ENCODE measurements around the gene ENPP4.

The ENPP4 gene

DNA sequence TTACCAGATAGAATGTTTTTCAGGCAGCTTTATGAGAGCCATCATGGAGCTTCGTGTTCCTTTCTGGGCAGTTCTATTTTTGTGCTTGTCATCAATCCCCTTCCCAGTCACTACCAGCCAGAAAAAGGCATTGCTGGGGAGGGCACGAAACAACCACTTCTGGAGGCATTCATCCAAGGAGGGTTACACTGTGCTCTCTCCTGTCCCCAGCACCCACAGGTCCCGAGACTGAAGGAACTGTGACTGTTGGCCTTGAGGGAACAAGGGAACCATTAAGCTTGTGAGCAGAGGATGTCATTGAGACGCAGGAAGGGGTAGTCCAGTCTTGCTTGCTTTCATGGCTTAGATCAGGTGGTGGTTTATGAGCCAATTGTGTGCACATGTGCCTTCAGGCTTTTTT is 61.1 kb downstream of the ENPP4 start:
- no peak for TF ChIP-seq ZNF514 (tag by site-specific recombination; IDR thresholded peaks at IDR 0.05)
- TF ChIP-seq, protein P1, sequence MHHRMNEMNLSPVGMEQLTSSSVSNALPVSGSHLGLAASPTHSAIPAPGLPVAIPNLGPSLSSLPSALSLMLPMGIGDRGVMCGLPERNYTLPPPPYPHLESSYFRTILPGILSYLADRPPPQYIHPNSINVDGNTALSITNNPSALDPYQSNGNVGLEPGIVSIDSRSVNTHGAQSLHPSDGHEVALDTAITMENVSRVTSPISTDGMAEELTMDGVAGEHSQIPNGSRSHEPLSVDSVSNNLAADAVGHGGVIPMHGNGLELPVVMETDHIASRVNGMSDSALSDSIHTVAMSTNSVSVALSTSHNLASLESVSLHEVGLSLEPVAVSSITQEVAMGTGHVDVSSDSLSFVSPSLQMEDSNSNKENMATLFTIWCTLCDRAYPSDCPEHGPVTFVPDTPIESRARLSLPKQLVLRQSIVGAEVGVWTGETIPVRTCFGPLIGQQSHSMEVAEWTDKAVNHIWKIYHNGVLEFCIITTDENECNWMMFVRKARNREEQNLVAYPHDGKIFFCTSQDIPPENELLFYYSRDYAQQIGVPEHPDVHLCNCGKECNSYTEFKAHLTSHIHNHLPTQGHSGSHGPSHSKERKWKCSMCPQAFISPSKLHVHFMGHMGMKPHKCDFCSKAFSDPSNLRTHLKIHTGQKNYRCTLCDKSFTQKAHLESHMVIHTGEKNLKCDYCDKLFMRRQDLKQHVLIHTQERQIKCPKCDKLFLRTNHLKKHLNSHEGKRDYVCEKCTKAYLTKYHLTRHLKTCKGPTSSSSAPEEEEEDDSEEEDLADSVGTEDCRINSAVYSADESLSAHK (tag by site-specific recombination; IDR thresholded peaks at IDR 0.05), result no peak
- TF ChIP-seq ZNF19 (tag by site-specific recombination; IDR thresholded peaks at IDR 0.05; ENCODE audit: low read depth), result no peak
- TF ChIP-seq ZNF311 (tag by site-specific recombination; IDR thresholded peaks at IDR 0.05; ENCODE audit: borderline replicate concordance), result no peak
- TF ChIP-seq ZSCAN23 (tag by site-specific recombination; IDR thresholded peaks at IDR 0.05), result no peak
- no peak for TF ChIP-seq ZBTB10 (tag by site-specific recombination; IDR thresholded peaks at IDR 0.05)
- no peak for TF ChIP-seq ZNF266 (tag by site-specific recombination; IDR thresholded peaks at IDR 0.05; ENCODE audit: low read depth)
- TF ChIP-seq ZNF76 (tag by site-specific recombination; IDR thresholded peaks at IDR 0.05; ENCODE audit: borderline replicate concordance, low read depth), result no peak
- no peak for TF ChIP-seq ZNF777 (tag by site-specific recombination; IDR thresholded peaks at IDR 0.05; ENCODE audit: borderline replicate concordance)
- no peak for TF ChIP-seq ZNF2 (tag by site-specific recombination; IDR thresholded peaks at IDR 0.05)
- TF ChIP-seq PRDM10 (tag by site-specific recombination; IDR thresholded peaks at IDR 0.05), result no peak
- no peak for TF ChIP-seq ZNF423 (tag by site-specific recombination; IDR thresholded peaks at IDR 0.05)
- no peak for TF ChIP-seq ZNF433 (tag by site-specific recombination; IDR thresholded peaks at IDR 0.05; ENCODE audit: low read depth)
- no peak for TF ChIP-seq ZBTB20 (tag by site-specific recombination; IDR thresholded peaks at IDR 0.05)
- no peak for TF ChIP-seq ZNF600 (tag by site-specific recombination; IDR thresholded peaks at IDR 0.05)
- TF ChIP-seq ZNF626 (tag by site-specific recombination; IDR thresholded peaks at IDR 0.05), result no peak
- Histone ChIP-seq H3K36me3 (ENCODE audit: control insufficient read depth in 2 of 2, insufficient read depth in 1 of 2, low read length in 2 of 2) (no peaks in the 10 kb centered on the region), H3K9me3 (ENCODE audit: control insufficient read depth, insufficient read depth, low read depth, low read length) (no peaks in the 10 kb centered on the region), H3K4me1 (ENCODE audit: control insufficient read depth, insufficient read depth, low read length) (peaks cover 21% of the 10 kb centered on the region), H3K27ac (ENCODE audit: extremely low read depth, low read depth, low read length) (no peak overlapping the region), H3K4me3 (ENCODE audit: low read depth, low read length) (no peak overlapping the region)
- ChIA-PET CTCF (no interaction called here), POLR2A (no interaction called here)

GRCh38 chr6:46191961-46192360 is 62.2 kb downstream of the ENPP4 start:
- Histone ChIP-seq H3K27ac (ENCODE audit: extremely low read depth, low read depth, low read length) (no peak overlapping the region), H3K36me3 (ENCODE audit: control insufficient read depth in 2 of 2, insufficient read depth in 1 of 2, low read length in 2 of 2) (no peaks in the 10 kb centered on the region), H3K4me1 (ENCODE audit: control insufficient read depth, insufficient read depth, low read length) (peaks cover 14% of the 10 kb centered on the region), H3K4me3 (ENCODE audit: low read depth, low read length) (no peak overlapping the region), H3K9me3 (ENCODE audit: control insufficient read depth, insufficient read depth, low read depth, low read length) (no peaks in the 10 kb centered on the region)
- CTCF ChIA-PET, result interaction anchor here (2.0 kb wide), 1 partner anchor 28 kb away, joined by 6 read pairs; no protein-coding TSS in a partner anchor
- POLR2A ChIA-PET, result no interaction called here
- TF ChIP-seq, protein P2, sequence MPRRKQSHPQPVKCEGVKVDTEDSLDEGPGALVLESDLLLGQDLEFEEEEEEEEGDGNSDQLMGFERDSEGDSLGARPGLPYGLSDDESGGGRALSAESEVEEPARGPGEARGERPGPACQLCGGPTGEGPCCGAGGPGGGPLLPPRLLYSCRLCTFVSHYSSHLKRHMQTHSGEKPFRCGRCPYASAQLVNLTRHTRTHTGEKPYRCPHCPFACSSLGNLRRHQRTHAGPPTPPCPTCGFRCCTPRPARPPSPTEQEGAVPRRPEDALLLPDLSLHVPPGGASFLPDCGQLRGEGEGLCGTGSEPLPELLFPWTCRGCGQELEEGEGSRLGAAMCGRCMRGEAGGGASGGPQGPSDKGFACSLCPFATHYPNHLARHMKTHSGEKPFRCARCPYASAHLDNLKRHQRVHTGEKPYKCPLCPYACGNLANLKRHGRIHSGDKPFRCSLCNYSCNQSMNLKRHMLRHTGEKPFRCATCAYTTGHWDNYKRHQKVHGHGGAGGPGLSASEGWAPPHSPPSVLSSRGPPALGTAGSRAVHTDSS (tag by site-specific recombination; IDR thresholded peaks at IDR 0.05), result no peak
- TF ChIP-seq ZNF248 (tag by site-specific recombination; IDR thresholded peaks at IDR 0.05) (no peak), ZBTB20 (tag by site-specific recombination; IDR thresholded peaks at IDR 0.05) (no peak), ZNF518A (tag by site-specific recombination; conservative IDR thresholded peaks at IDR 0.05; ENCODE audit: low read depth) (no peak), ZNF555 (tag by site-specific recombination; conservative IDR thresholded peaks at IDR 0.05) (no peak)
